ENCODE results near the gene ATG101.

The ATG101 gene

DNA sequence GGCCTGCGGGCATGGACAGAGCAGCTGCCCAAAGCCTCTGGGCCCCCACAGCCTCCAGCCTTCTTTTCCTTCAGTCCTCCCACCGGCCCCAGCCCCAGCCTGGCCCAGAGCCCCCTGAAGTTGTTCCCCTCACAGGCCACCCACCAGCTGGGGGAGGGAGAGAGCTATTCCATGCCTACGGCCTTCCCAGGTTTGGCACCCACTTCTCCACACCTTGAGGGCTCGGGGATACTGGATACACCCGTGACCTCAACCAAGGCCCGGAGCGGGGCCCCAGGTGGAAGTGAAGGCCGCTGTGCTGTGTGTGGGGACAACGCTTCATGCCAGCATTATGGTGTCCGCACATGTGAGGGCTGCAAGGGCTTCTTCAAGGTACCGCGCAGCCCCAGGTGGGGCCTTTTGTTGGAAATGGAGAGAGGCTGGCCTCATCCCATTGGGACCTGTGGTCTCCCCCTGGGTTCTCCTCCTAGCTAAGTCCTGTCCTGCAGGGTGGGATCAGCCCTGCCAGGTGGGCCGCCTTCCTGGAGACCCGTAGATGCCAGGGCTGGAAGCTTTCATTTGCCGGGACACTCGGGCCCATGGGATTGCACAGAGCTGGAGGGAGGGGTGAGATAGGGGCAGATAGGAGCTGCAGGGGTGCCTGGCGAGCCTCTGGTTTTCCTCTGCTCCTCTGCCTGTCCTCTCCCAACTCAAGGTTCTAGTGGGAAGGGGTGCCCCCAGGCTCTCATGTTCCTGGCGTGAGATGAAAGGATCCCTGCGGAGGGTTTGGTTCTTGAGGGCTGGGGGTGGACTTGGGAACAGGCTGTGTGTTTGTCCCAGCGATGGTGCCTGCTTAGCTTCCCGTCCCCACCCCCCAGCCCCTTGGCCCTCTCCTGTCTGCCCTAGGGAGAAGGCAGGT, 14.7 kb upstream of the ATG101 start:
- Histone ChIP-seq H3K4me3 (peak overlapping the region; percentile 79), H3K27ac (peak overlapping the region; percentile 94 to 99)
- TF ChIP-seq, protein P1, sequence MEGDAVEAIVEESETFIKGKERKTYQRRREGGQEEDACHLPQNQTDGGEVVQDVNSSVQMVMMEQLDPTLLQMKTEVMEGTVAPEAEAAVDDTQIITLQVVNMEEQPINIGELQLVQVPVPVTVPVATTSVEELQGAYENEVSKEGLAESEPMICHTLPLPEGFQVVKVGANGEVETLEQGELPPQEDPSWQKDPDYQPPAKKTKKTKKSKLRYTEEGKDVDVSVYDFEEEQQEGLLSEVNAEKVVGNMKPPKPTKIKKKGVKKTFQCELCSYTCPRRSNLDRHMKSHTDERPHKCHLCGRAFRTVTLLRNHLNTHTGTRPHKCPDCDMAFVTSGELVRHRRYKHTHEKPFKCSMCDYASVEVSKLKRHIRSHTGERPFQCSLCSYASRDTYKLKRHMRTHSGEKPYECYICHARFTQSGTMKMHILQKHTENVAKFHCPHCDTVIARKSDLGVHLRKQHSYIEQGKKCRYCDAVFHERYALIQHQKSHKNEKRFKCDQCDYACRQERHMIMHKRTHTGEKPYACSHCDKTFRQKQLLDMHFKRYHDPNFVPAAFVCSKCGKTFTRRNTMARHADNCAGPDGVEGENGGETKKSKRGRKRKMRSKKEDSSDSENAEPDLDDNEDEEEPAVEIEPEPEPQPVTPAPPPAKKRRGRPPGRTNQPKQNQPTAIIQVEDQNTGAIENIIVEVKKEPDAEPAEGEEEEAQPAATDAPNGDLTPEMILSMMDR (IDR thresholded peaks at IDR 0.05), result no peak
- DNase-seq (ENCODE audit: low spot score), result peak; percentile 79

DNA sequence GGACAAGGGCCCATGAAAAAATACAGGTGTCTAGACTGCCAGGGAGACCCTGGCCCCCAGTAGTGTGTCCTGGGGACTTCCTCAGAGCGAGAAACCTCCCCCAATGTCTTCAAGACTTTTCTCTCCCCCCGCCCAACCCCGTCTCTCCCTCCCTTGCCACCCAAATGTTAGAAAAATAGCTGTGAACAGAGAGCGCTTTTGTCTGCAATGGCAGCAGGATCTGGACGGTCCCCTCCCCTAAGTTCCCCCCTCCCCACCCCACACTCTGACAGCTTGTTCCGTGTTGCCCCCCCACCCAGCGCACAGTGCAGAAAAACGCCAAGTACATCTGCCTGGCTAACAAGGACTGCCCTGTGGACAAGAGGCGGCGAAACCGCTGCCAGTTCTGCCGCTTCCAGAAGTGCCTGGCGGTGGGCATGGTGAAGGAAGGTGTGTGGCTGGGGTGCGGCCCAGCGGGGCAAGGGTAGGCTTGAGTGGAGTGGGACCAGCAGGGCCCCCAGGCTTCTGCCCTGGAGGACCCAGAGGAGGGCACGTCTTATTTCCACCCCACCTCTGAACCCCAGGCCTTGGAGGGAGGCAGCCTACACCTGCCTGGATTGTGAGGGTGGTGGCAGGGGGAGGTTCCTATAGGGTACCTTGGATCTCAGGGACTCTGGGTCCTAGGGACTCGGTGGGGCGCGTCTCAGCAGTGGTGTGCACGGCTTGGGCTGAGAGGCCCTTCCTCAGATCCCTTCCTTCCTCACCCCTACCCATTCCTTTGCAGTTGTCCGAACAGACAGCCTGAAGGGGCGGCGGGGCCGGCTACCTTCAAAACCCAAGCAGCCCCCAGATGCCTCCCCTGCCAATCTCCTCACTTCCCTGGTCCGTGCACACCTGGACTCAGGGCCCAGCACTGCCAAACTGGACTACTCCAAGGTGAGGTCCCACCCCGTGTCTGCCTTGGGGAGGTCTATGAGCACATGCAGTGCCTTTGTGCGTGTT, 13.8 kb upstream of the ATG101 start:
- DNase-seq (ENCODE audit: low spot score), result peak; percentile 81
- Histone ChIP-seq H3K27ac (peak overlapping the region in 1 of 2 donors; percentile 94), H3K4me3 (peak overlapping the region; percentile 79)

DNA sequence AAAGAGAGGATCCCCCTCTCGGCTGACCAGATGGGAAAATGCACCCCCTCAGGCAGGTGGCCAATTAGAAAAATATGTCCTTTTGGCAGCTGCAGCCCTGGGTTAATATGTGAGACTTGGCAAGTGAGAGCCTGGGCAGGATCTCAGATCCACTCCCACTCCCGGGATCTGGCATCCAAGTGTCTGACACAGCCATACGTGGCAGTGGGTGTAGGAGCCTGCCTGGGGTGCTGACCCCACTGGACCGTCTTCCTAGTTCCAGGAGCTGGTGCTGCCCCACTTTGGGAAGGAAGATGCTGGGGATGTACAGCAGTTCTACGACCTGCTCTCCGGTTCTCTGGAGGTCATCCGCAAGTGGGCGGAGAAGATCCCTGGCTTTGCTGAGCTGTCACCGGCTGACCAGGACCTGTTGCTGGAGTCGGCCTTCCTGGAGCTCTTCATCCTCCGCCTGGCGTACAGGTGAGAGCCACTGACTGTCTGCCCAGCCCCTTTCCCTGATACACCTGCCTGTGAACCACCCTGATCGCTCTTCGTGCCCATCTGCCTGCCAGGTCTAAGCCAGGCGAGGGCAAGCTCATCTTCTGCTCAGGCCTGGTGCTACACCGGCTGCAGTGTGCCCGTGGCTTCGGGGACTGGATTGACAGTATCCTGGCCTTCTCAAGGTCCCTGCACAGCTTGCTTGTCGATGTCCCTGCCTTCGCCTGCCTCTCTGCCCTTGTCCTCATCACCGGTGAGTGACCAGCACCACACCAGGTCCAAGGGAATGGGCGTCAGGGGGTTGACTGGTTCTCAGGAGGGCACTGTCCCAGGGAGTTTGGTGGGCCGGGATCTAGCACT, 12.8 kb upstream of the ATG101 start:
- DNase-seq (ENCODE audit: low spot score), result peak; percentile 81
- Histone ChIP-seq H3K27ac (peak overlapping the region; percentile 5 to 94), H3K4me3 (peak overlapping the region; percentile 38)
- TF ChIP-seq, protein P1 (IDR thresholded peaks at IDR 0.05), result no peak

More for the DNA sequence above, 13.8 kb upstream of the ATG101 start:
- TF ChIP-seq, protein P1 (IDR thresholded peaks at IDR 0.05), result no peak

DNA sequence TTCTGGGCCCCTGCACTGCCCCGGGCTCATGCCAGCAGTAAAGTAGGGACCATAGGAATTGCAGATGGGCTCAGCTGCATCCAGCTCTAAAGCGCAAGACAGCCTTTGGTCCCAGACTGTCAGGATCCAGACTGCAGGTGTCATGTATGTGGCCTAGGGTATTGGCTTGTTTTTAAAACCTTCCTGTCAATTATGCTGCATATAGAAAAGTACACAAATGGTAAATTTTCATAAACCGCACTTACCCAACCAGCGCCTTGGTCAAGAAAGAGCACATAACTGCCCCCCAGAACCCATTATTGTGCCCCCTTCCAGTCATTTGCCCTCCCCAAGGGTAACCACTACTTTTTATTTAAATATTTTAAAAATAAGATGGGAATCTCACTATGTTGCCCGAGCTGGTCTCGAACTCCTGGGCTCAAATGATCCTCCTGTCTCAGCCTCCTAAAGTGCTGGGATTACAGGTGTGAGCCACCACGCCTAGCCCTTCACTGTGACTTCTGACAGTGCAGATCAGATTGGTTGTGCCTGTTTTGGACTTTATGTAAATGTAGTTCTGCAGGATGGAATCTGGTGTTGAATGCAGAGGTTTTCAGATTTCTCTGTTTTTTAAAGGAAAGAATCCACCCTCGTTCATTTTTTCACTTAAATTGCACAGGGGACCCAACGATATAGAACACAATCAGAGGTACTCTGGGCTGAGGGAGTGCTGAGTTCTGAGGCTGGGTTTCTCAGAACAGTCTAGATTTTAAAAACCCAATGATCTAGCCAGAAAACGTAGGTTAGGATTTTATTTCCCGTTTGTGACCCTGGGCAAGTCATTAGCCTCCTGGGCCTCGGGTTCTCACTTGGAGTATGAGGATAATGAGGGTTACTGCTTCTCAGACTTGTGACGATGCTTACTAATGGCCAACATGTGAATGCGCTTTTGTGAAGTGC, 11.9 kb upstream of the ATG101 start:
- DNase-seq (ENCODE audit: low spot score), result no peak
- Histone ChIP-seq H3K27ac (peak overlapping the region; percentile 5 to 94), H3K4me3 (peak overlapping the region; percentile 38)
- TF ChIP-seq, protein P1 (IDR thresholded peaks at IDR 0.05), result no peak

DNA sequence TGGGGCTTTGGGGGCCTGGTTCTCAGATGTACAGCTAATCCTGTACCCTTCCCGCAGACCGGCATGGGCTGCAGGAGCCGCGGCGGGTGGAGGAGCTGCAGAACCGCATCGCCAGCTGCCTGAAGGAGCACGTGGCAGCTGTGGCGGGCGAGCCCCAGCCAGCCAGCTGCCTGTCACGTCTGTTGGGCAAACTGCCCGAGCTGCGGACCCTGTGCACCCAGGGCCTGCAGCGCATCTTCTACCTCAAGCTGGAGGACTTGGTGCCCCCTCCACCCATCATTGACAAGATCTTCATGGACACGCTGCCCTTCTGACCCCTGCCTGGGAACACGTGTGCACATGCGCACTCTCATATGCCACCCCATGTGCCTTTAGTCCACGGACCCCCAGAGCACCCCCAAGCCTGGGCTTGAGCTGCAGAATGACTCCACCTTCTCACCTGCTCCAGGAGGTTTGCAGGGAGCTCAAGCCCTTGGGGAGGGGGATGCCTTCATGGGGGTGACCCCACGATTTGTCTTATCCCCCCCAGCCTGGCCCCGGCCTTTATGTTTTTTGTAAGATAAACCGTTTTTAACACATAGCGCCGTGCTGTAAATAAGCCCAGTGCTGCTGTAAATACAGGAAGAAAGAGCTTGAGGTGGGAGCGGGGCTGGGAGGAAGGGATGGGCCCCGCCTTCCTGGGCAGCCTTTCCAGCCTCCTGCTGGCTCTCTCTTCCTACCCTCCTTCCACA, 11.0 kb upstream of the ATG101 start:
- DNase-seq (ENCODE audit: low spot score), result peak; percentile 81
- no peak overlapping the region for H3K4me3 ChIP-seq
- TF ChIP-seq, protein P1 (IDR thresholded peaks at IDR 0.05), result no peak
- H3K27ac ChIP-seq, result no peak overlapping the region
